SJSA1 (cell line): ENCODE measurements around the gene SDC4. TPM values are rescaled to one million over a fixed set of nuclear protein-coding genes. Genes with fewer than 3 reads are reported as not detected.
"Not testable (repeated sequence)": the region's sequence is repeated elsewhere in the genome, so short reads cannot be mapped to it uniquely, and the experiment has no call there.

Source experiments
- DNase-seq, 2 experiments: peaks; one replicate each; pipeline ENCODE4 v3.0.0-alpha.2; 2015 to 2020; ENCODE audit warnings: low spot score in 2 of 2, low read depth in 1 of 2
- H3K27ac ChIP-seq: fragments of 250-450 bp; sonication (Bioruptor Pico); 2 replicates; pipeline ENCODE4 v1.5.1; 2020; ENCODE audit warnings: mild to moderate bottlenecking, moderate library complexity
- H3K27me3 ChIP-seq: fragments of 250-450 bp; sonication (Bioruptor Pico); replicated peaks from 2 replicates; pipeline ENCODE4 v1.5.1; 2020; ENCODE audit warnings: mild to moderate bottlenecking, moderate library complexity
- H3K36me3 ChIP-seq: fragments of 250-450 bp; sonication (Bioruptor Pico); 2 replicates; pipeline ENCODE4 v1.5.1; 2020; ENCODE audit warnings: mild to moderate bottlenecking
- H3K4me1 ChIP-seq: fragments of 250-450 bp; sonication (Bioruptor Pico); replicated peaks from 2 replicates; pipeline ENCODE4 v1.6.1; 2021; ENCODE audit warnings: mild to moderate bottlenecking
- H3K4me3 ChIP-seq: fragments of 250-450 bp; sonication (Bioruptor Pico); 2 replicates; pipeline ENCODE4 v1.5.1; 2020; ENCODE audit warnings: mild to moderate bottlenecking
- H3K9me3 ChIP-seq: fragments of 250-450 bp; sonication (Bioruptor Pico); replicated peaks from 2 replicates; pipeline ENCODE4 v1.5.1; 2020; ENCODE audit warnings: mild to moderate bottlenecking
- total RNA-seq: library from RNA; depleted of rRNA; stranded (reverse); fragments of >200 nt; shearing (Covaris generic); gene quantifications from 2 replicates; pipeline ENCODE4 v1.2.3, GENCODE V29; 2014

SDC4 gene
- total RNA-seq, 1 experiment from 2014 or later: 107 TPM

GRCh38 chr20:45359069-45359405 lies 10.8 kb upstream of the SDC4 start:
- Histone ChIP-seq H3K4me1 (peaks cover 68% of the 10 kb centered on the region), H3K36me3 (no peaks in the 10 kb centered on the region), H3K9me3 (no peaks in the 10 kb centered on the region), H3K27me3 (no peaks in the 10 kb centered on the region), H3K4me3 (no peak overlapping the region), H3K27ac (peak overlapping the region; percentile 73)
- DNase-seq: peak in 1 of 2 experiments; percentile 61

- peaks cover 69% of the 10 kb centered on the region for H3K4me1 ChIP-seq
- no peaks in the 10 kb centered on the region for H3K36me3 ChIP-seq
- no peak overlapping the region for H3K4me3 ChIP-seq
- no peaks in the 10 kb centered on the region for H3K27me3 ChIP-seq
- peak; percentile 66 to 72 for DNase-seq
- H3K9me3 ChIP-seq: no peaks in the 10 kb centered on the region
- peak overlapping the region; percentile 73 for H3K27ac ChIP-seq
These were observed 10.3 kb upstream of the SDC4 start for GRCh38 chr20:45358282-45359068.

- peak overlapping the region; percentile 13 for H3K27ac ChIP-seq
- H3K9me3 ChIP-seq: no peaks in the 10 kb centered on the region
- H3K36me3 ChIP-seq: no peaks in the 10 kb centered on the region
- H3K4me3 ChIP-seq: no peak overlapping the region
- DNase-seq: peak in 1 of 2 experiments; percentile 61
- no peaks in the 10 kb centered on the region for H3K27me3 ChIP-seq
- peaks cover 61% of the 10 kb centered on the region for H3K4me1 ChIP-seq
These were observed 7.2 kb upstream of the SDC4 start for GRCh38 chr20:45355209-45356084.

- peaks cover 54% of the 10 kb centered on the region for H3K4me1 ChIP-seq
- H3K4me3 ChIP-seq: no peak overlapping the region
- peak overlapping the region; percentile 13 for H3K27ac ChIP-seq
- no peaks in the 10 kb centered on the region for H3K27me3 ChIP-seq
- no peaks in the 10 kb centered on the region for H3K36me3 ChIP-seq
- DNase-seq: peak in 1 of 2 experiments; percentile 28
- H3K9me3 ChIP-seq: no peaks in the 10 kb centered on the region
These were observed 6.4 kb upstream of the SDC4 start for GRCh38 chr20:45354423-45355208.

- H3K4me3 ChIP-seq: no peak overlapping the region
- H3K27ac ChIP-seq: no peak overlapping the region
- H3K4me1 ChIP-seq: peaks cover 54% of the 10 kb centered on the region
- no peaks in the 10 kb centered on the region for H3K36me3 ChIP-seq
- H3K9me3 ChIP-seq: no peaks in the 10 kb centered on the region
- no peaks in the 10 kb centered on the region for H3K27me3 ChIP-seq
- no peak for DNase-seq
These were observed 5.5 kb upstream of the SDC4 start for GRCh38 chr20:45353746-45354145.

GRCh38 chr20:45352729-45353128 lies 4.5 kb upstream of the SDC4 start:
- H3K36me3 ChIP-seq: peaks cover 4% of the 10 kb centered on the region
- peaks cover 49% of the 10 kb centered on the region for H3K4me1 ChIP-seq
- no peak for DNase-seq
- no peaks in the 10 kb centered on the region for H3K27me3 ChIP-seq
- H3K27ac ChIP-seq: no peak overlapping the region
- H3K9me3 ChIP-seq: no peaks in the 10 kb centered on the region; the same call in 1 of the 2 replicates
- no peak overlapping the region for H3K4me3 ChIP-seq

GRCh38 chr20:45350795-45351194 lies 2.6 kb upstream of the SDC4 start:
- DNase-seq, H3K27me3 ChIP-seq, H3K9me3 ChIP-seq, H3K27ac ChIP-seq, H3K4me3 ChIP-seq: not testable (repeated sequence)
- peaks cover 12% of the 10 kb centered on the region for H3K36me3 ChIP-seq
- H3K4me1 ChIP-seq: peaks cover 59% of the 10 kb centered on the region

- peaks cover 59% of the 10 kb centered on the region for H3K4me1 ChIP-seq
- H3K9me3 ChIP-seq: no peaks in the 10 kb centered on the region; the same call in 1 of the 2 replicates
- H3K36me3 ChIP-seq: peaks cover 12% of the 10 kb centered on the region
- H3K27ac ChIP-seq: no peak overlapping the region
- no peaks in the 10 kb centered on the region for H3K27me3 ChIP-seq
- no peak for DNase-seq
- H3K4me3 ChIP-seq: no peak overlapping the region
These were observed 2.0 kb upstream of the SDC4 start for GRCh38 chr20:45350217-45350616.

- peaks cover 68% of the 10 kb centered on the region for H3K4me1 ChIP-seq
- no peaks in the 10 kb centered on the region; the same call in 1 of the 2 replicates for H3K9me3 ChIP-seq
- H3K27ac ChIP-seq: peak overlapping the region; percentile 90
- H3K36me3 ChIP-seq: peaks cover 35% of the 10 kb centered on the region
- DNase-seq: no peak
- peak overlapping the region; percentile 85 for H3K4me3 ChIP-seq
- no peaks in the 10 kb centered on the region for H3K27me3 ChIP-seq
These were observed 808 bp downstream of the SDC4 start for GRCh38 chr20:45347297-45347935.

GRCh38 chr20:45346851-45347250 lies 1.4 kb downstream of the SDC4 start:
- H3K4me3 ChIP-seq: peak overlapping the region; percentile 85
- no peak for DNase-seq
- peaks cover 73% of the 10 kb centered on the region for H3K4me1 ChIP-seq
- H3K27me3 ChIP-seq: no peaks in the 10 kb centered on the region
- H3K9me3 ChIP-seq: no peaks in the 10 kb centered on the region; the same call in 1 of the 2 replicates
- H3K27ac ChIP-seq: peak overlapping the region; percentile 90
- H3K36me3 ChIP-seq: peaks cover 38% of the 10 kb centered on the region

- Histone ChIP-seq H3K4me1 (peaks cover 77% of the 10 kb centered on the region), H3K36me3 (peaks cover 41% of the 10 kb centered on the region)
These were observed 1.9 kb downstream of the SDC4 start for GRCh38 chr20:45346291-45346718.

GRCh38 chr20:45345104-45345936 lies 2.9 kb downstream of the SDC4 start:
- Histone ChIP-seq H3K4me1 (peaks cover 80% of the 10 kb centered on the region), H3K4me3 (no peak overlapping the region), H3K9me3 (no peaks in the 10 kb centered on the region; the same call in 1 of the 2 replicates), H3K27me3 (no peaks in the 10 kb centered on the region), H3K36me3 (peaks cover 50% of the 10 kb centered on the region), H3K27ac (peak overlapping the region; percentile 81)
- DNase-seq: no peak

More at GRCh38 chr20:45346291-45346718, 1.9 kb downstream of the SDC4 start:
- Histone ChIP-seq H3K27me3 (no peaks in the 10 kb centered on the region), H3K9me3 (no peaks in the 10 kb centered on the region; the same call in 1 of the 2 replicates), H3K27ac (no peak overlapping the region; the same call in 1 of the 2 replicates), H3K4me3 (peak overlapping the region; percentile 85)
- DNase-seq: no peak
